GM20000 (cell line): Measurements from ENCODE around the gene UBE2D4.
"Not testable (repeated sequence)": the region's sequence is repeated elsewhere in the genome, so short reads cannot be mapped to it uniquely, and the experiment has no call there.

ENCODE experiments used
- DNase-seq: peaks from one replicate; pipeline ENCODE4 v3.0.0; 2012; ENCODE audit warnings: low spot score
- TF ChIP-seq, protein P1 (sequence below): IDR thresholded peaks from 2 replicates; pipeline ENCODE4 v1.5.1; 2012; ENCODE audit warnings: mild to moderate bottlenecking, control low read depth; ENCODE audit errors: extremely low read depth, missing control alignments

The UBE2D4 gene

DNA sequence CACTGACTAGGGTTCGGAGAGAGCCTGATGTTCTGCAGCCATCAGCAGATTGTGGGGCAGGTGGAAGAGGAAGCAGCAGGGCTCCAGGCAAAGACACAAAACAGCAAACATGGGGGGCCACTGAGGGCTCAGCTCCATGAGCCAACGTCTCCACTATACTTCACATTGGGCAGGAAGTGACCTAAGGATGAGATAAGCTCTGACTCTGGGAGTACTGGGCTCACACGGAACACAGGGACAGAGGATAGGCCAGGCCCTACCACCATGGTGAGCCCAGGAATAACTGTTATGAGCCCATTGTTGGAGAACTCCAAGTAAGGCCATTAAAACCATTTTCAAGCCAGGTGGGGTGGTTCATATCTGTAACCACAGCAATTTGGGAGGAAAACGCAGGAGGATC, 42.0 kb upstream of the UBE2D4 start:
- no peak for DNase-seq
- TF ChIP-seq, protein P1, sequence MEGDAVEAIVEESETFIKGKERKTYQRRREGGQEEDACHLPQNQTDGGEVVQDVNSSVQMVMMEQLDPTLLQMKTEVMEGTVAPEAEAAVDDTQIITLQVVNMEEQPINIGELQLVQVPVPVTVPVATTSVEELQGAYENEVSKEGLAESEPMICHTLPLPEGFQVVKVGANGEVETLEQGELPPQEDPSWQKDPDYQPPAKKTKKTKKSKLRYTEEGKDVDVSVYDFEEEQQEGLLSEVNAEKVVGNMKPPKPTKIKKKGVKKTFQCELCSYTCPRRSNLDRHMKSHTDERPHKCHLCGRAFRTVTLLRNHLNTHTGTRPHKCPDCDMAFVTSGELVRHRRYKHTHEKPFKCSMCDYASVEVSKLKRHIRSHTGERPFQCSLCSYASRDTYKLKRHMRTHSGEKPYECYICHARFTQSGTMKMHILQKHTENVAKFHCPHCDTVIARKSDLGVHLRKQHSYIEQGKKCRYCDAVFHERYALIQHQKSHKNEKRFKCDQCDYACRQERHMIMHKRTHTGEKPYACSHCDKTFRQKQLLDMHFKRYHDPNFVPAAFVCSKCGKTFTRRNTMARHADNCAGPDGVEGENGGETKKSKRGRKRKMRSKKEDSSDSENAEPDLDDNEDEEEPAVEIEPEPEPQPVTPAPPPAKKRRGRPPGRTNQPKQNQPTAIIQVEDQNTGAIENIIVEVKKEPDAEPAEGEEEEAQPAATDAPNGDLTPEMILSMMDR = no peak

DNA sequence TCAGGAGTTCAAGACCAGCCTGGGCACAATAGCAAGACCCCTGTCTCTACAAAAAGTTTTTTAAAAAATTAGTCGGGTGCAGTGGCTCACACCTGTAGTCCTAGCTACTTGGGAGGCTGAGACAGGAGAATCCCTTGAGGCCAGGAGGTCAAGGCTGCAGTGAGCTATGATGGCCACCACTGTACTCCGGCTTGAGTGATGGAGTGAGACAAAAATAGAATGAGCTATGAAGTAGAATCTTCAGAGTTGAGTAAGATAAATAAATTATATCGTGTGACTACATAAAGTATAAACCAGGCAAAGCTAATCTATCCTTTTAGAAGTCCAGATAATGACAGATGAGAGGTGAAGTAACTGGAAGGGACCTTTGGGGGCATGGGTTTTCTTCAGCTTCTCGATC, 41.6 kb upstream of the UBE2D4 start:
- DNase-seq = no peak
- TF ChIP-seq, protein P1 = no peak

GRCh38 chr7:43888993-43889945, 37.0 kb upstream of the UBE2D4 start:
- DNase-seq = no peak
- TF ChIP-seq, protein P1 = no peak

- DNase-seq = no peak
- TF ChIP-seq, protein P1 = no peak
Observed at GRCh38 chr7:43890468-43890867, 35.8 kb upstream of the UBE2D4 start.

- TF ChIP-seq, protein P1 = no peak
Observed at GRCh38 chr7:43891069-43891955, 34.9 kb upstream of the UBE2D4 start.

GRCh38 chr7:43895847-43896415, 30.3 kb upstream of the UBE2D4 start:
- no peak for DNase-seq
- TF ChIP-seq, protein P1 = no peak

More at GRCh38 chr7:43891069-43891955, 34.9 kb upstream of the UBE2D4 start:
- DNase-seq = no peak

DNA sequence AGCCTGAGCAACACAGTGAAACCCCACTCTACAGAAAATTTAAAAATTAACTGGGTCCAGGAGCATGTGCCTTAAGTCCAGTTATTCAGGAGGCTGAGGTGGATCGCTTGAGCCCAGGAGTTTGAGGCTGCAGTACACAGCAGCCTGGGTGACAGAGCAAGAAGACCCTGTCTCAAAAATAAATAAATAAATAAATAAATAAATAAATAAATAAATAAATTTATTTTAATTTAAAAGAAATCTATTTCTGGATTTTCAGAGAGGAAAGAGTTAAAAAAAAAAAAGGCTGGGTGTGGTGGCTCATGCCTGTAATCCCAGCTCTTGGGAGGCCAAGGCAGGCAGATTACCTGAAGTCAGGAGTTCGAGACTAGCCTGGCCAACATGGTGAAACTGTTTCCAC, 27.7 kb upstream of the UBE2D4 start:
- DNase-seq = not testable (repeated sequence)
